ENCODE measurements around the gene ERO1A.

The ERO1A gene

DNA sequence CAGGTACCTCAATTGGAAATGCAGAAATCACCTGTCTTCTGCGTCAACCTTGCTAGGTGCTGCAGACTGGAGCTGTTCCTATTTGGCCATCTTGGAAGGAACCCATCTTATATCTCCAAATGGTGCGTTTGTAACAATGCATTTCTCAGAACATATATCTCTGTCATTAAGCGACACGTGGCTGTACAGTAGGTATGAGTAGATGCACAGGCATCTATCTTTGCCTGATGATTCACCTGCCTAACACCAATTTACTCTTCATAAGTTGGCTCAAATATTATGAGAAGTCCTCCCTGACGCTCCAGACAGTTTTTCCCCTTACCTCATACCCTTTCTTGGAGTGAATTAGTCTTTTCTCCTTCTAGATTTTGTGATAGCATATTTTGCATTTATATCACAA, 98.5 kb downstream of the ERO1A start:
- Mint-ChIP-seq H3K36me3 (peaks cover 7% of the 10 kb centered on the region), H3K4me3 (no peak overlapping the region), H3K27ac (no peak overlapping the region), H3K4me1 (no peaks in the 10 kb centered on the region), H3K9me3 (peaks cover 11% of the 10 kb centered on the region), H3K27me3 (no peaks in the 10 kb centered on the region)

DNA sequence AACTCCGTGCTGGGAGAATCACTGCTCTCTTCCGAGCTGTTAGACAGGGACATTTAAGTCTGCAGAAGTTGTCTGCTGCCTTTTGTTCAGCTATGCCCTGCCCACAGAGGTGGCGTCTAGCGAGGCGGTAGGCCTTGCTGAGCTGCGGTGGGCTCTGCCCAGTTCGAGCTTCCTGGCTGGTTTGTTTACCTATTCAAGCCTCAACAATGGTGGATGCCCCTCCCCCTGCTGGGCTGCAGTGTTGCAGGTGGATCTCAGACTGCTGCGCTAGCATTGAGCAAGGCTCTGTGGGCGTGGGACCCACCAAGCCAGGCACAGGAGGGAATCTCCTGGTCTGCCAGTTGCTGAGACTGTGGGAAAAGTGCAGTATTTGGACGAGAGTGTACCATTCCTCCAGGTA, 99.0 kb downstream of the ERO1A start:
- no peak overlapping the region for H3K27ac Mint-ChIP-seq
- peaks cover 11% of the 10 kb centered on the region for H3K9me3 Mint-ChIP-seq
- peaks cover 7% of the 10 kb centered on the region for H3K36me3 Mint-ChIP-seq
- no peak overlapping the region for H3K4me3 Mint-ChIP-seq
- no peaks in the 10 kb centered on the region for H3K4me1 Mint-ChIP-seq
- no peaks in the 10 kb centered on the region for H3K27me3 Mint-ChIP-seq

DNA sequence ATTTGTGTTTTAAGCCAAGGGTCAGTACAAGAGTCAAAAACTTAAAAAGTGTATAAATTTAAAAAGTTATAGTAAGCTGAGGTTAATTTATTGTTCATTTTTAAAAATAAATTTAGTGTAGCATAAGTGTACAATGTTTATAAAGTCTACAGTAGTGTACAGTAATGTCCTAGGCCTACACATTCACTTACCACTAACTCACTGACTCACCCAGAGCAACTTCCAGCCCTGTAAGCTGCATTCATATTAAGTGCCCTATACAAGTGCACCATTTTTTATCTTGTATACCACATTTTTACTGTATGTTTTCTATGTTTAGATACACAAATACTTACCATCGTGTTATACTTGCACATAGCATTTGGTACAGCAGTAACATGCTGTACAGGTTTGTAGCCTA, 105.0 kb downstream of the ERO1A start:
- no peaks in the 10 kb centered on the region for H3K27me3 Mint-ChIP-seq
- no peak overlapping the region for H3K27ac Mint-ChIP-seq
- H3K9me3 Mint-ChIP-seq = peaks cover 2% of the 10 kb centered on the region
- no peaks in the 10 kb centered on the region for H3K4me1 Mint-ChIP-seq
- H3K36me3 Mint-ChIP-seq = peaks cover 4% of the 10 kb centered on the region
- H3K4me3 Mint-ChIP-seq = no peak overlapping the region
